ENCODE measurements around the gene C9orf78. TPM values are rescaled to one million over a fixed set of nuclear protein-coding genes. Genes with fewer than 3 reads are reported as not detected.

Gene C9orf78
- total and polyA plus RNA-seq, 8 donors: 16.3 to 38.6 (median 19.0) TPM

DNA sequence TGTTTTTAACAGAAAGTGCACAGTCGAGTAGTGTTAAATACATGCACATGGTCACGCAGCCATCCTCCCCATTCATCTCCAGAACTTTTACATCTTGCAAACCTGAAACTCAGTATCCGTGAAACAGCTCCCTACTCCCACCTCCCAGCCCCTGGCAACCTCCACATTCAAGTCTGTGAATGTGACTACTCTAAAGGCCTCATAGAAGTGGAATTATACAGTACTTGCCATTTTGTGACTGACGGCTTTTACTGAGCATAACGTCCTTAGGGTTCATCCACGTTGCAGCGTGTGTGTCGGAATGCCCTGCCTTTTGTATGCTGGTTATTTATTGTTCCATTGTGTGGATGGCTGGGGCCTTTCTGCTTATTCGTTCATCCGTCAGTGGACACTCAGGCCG lies 36.0 kb upstream of the C9orf78 start:
- no peaks in the 10 kb centered on the region for H3K9me3 ChIP-seq
- H3K27ac ChIP-seq: no peak overlapping the region
- FAIRE-seq: no peak
- no peaks in the 10 kb centered on the region for H3K27me3 ChIP-seq
- no peak for DNase-seq
- no peak for ATAC-seq
- H3K36me3 ChIP-seq: peaks cover 0 to 27% (median 13%) of the 10 kb centered on the region in 3 donors
- no peaks in the 10 kb centered on the region for H3K4me1 ChIP-seq
- 92 to 93% methylated on average over 11 of the region's 11 CpGs for WGBS, 2 donors
- H3K4me3 ChIP-seq: no peak overlapping the region
- intact Hi-C loops (cut with DNase I): no loop called here
- TF ChIP-seq CTCF (IDR thresholded peaks at IDR 0.05): no peak

- 90 to 93% methylated on average over 23 to 24 of the region's 24 CpGs for WGBS, 2 donors
- H3K27me3 ChIP-seq: no peaks in the 10 kb centered on the region
- ATAC-seq (no peak), FAIRE-seq (no peak), DNase-seq (no peak)
- intact Hi-C loops (cut with DNase I): no loop called here
- no peak overlapping the region for H3K27ac ChIP-seq
- peaks cover 0 to 18% (median 4%) of the 10 kb centered on the region in 3 donors for H3K36me3 ChIP-seq
- H3K4me1 ChIP-seq: no peaks in the 10 kb centered on the region
- no peak for TF ChIP-seq CTCF (IDR thresholded peaks at IDR 0.05)
- H3K4me3 ChIP-seq: no peak overlapping the region
- H3K9me3 ChIP-seq: no peaks in the 10 kb centered on the region
Observed at GRCh38 chr9:129869585-129870501, 34.8 kb upstream of the C9orf78 start.

DNA sequence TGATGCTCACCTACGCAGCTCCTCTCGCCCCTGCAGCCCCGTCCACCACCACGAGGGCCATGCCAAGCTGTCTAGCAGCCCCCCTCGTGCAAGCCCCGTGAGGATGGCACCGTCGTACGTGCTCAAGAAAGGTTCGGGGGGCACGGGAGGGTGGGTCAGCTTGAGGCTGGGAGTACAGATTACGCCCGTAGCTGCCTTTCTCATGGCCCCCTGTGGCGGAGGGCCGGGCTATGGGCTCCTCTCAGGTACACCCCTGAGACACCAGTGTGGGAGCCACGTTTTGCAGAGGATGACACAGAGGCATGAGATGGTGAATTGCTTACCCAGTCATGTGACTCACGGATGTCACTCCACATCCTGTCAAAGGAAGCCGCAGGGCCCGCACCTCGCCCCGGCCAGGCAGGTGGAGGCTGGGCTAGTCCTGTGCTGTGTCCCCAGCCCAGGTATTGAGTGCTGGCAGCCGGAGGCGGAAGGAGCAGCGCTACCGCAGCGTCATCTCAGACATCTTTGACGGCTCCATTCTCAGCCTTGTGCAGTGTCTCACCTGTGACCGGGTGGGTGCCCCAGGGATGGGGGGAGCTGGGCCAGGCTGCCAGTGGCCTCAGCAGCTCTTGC lies 33.9 kb upstream of the C9orf78 start:
- H3K27ac ChIP-seq: no peak overlapping the region
- H3K36me3 ChIP-seq: peaks cover 0 to 10% (median 0%) of the 10 kb centered on the region in 3 donors
- WGBS, 2 donors: 90 to 93% methylated on average over 26 to 28 of the region's 28 CpGs
- H3K4me3 ChIP-seq: no peak overlapping the region
- H3K9me3 ChIP-seq: no peaks in the 10 kb centered on the region
- intact Hi-C loops (cut with DNase I): no loop called here
- DNase-seq: peak in 1 of 6 donors; percentile 61
- peak in 3 of 4 donors; percentile 36 to 54 (median 51) for ATAC-seq
- TF ChIP-seq CTCF (IDR thresholded peaks at IDR 0.05): no peak
- no peak for FAIRE-seq
- no peaks in the 10 kb centered on the region for H3K27me3 ChIP-seq
- H3K4me1 ChIP-seq: no peaks in the 10 kb centered on the region

DNA sequence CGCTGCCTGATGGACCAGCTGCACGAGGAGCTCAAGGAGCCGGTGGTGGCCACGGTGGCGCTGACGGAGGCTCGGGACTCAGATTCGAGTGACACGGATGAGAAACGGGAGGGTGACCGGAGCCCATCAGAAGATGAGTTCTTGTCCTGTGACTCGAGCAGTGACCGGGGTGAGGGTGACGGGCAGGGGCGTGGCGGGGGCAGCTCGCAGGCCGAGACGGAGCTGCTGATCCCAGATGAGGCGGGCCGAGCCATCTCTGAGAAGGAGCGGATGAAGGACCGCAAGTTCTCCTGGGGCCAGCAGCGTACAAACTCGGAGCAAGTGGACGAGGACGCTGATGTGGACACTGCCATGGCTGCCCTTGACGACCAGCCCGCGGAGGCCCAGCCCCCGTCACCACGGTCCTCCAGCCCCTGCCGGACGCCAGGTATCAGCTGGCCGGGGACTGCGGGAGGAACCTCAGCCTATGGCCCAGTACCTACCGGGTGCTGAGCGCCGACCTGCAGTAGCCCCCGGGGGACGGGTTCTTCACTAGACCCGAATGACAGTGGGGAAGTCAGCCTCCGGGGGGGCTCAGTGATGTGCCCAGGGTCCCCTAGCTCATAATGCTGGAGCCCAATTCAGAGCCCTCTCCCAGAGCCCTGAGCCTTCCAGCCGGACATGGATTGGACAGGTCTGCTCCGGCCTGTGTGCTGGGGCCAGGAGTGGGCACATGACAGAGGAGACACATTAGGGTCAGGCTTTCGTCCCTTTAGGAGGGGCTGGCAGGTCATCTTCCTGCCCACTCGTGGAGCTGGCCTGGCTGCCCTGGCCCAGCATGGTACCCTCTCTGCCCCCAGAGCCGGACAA lies 33.2 kb upstream of the C9orf78 start:
- FAIRE-seq: no peak
- no peak for TF ChIP-seq CTCF (IDR thresholded peaks at IDR 0.05)
- peak in 1 of 6 donors; percentile 69 for DNase-seq
- no peaks in the 10 kb centered on the region for H3K9me3 ChIP-seq
- peaks cover 0 to 4% (median 0%) of the 10 kb centered on the region in 3 donors for H3K36me3 ChIP-seq
- ATAC-seq: no peak
- intact Hi-C loops (cut with DNase I): no loop called here
- no peak overlapping the region for H3K4me3 ChIP-seq
- WGBS, 2 donors: 88 to 89% methylated on average over 48 of the region's 48 CpGs
- no peak overlapping the region for H3K27ac ChIP-seq
- H3K27me3 ChIP-seq: no peaks in the 10 kb centered on the region
- no peaks in the 10 kb centered on the region for H3K4me1 ChIP-seq

Measured in pancreas (tissue), 10 donors.